Measurements from ENCODE around the gene NCKAP5.

Gene NCKAP5

GRCh38 chr2:133438848-133439564, 129.3 kb downstream of the NCKAP5 start:
- Histone ChIP-seq H3K27me3 (ENCODE audit: insufficient read depth, poor library complexity, severe bottlenecking) (no peaks in the 10 kb centered on the region), H3K9me3 (ENCODE audit: severe bottlenecking) (no peaks in the 10 kb centered on the region), H3K27ac (ENCODE audit: poor library complexity, severe bottlenecking) (no peak overlapping the region), H3K4me1 (ENCODE audit: insufficient read depth, poor library complexity, severe bottlenecking) (no peaks in the 10 kb centered on the region), H3K36me3 (ENCODE audit: low read depth) (no peaks in the 10 kb centered on the region), H3K4me3 (ENCODE audit: severe bottlenecking) (no peak overlapping the region)
- no peak for DNase-seq (ENCODE audit: low spot score)
- no peak for TF ChIP-seq CTCF (IDR thresholded peaks at IDR 0.05; ENCODE audit: poor library complexity, severe bottlenecking)
- ATAC-seq (ENCODE audit: low read depth), result no peak

- no peak for DNase-seq (ENCODE audit: low spot score)
- Histone ChIP-seq H3K36me3 (ENCODE audit: low read depth) (no peaks in the 10 kb centered on the region), H3K4me1 (ENCODE audit: insufficient read depth, poor library complexity, severe bottlenecking) (no peaks in the 10 kb centered on the region), H3K9me3 (ENCODE audit: severe bottlenecking) (no peaks in the 10 kb centered on the region), H3K27me3 (ENCODE audit: insufficient read depth, poor library complexity, severe bottlenecking) (no peaks in the 10 kb centered on the region), H3K27ac (ENCODE audit: poor library complexity, severe bottlenecking) (no peak overlapping the region), H3K4me3 (ENCODE audit: severe bottlenecking) (no peak overlapping the region)
- no peak for ATAC-seq (ENCODE audit: low read depth)
- TF ChIP-seq CTCF (IDR thresholded peaks at IDR 0.05; ENCODE audit: poor library complexity, severe bottlenecking), result no peak
Measured at GRCh38 chr2:133438026-133438425, 130.2 kb downstream of the NCKAP5 start.

- no peak for ATAC-seq (ENCODE audit: low read depth)
Measured at GRCh38 chr2:133437492-133437891, 130.8 kb downstream of the NCKAP5 start.

DNA sequence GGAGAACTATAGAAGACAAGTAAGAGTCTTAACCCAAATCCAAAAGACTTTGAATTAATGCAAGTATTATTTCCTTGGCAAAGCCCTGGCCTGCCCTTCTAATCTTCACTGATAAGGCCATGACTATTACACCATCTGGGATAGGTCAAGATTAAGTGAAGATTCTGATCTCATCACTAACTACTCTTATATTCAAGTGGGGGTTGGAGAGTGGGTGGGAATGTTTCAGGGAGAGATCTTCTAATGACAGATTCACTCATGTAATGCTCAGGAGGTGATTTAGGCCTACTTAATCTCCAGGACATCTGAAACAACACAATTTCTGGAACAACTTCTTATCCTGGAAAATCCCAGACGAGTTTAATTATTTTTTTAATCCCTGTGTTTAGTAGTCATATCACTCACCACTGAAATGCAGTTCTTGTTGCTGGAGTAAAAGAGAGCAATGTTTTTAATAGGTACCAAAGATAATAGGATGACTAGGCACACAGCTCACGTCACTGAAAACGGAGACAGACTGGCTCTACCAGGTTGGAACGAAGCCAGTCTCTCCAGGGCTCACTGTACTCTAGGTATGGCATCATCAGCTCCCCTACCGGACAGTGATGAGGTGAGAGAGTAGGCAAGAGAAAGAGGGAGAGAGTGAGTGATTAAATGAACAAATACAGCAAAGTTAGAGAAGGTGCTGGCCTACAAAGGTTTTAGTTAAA, 133.1 kb downstream of the NCKAP5 start:
- no peaks in the 10 kb centered on the region for H3K4me1 ChIP-seq (ENCODE audit: insufficient read depth, poor library complexity, severe bottlenecking)
- H3K4me3 ChIP-seq (ENCODE audit: severe bottlenecking), result no peak overlapping the region
- peak; percentile 86 for ATAC-seq (ENCODE audit: low read depth)
- no peaks in the 10 kb centered on the region for H3K36me3 ChIP-seq (ENCODE audit: low read depth)
- DNase-seq (ENCODE audit: low spot score), result peak; percentile 70
- no peaks in the 10 kb centered on the region for H3K27me3 ChIP-seq (ENCODE audit: insufficient read depth, poor library complexity, severe bottlenecking)
- H3K27ac ChIP-seq (ENCODE audit: poor library complexity, severe bottlenecking), result no peak overlapping the region
- TF ChIP-seq CTCF (IDR thresholded peaks at IDR 0.05; ENCODE audit: poor library complexity, severe bottlenecking), result no peak
- no peaks in the 10 kb centered on the region for H3K9me3 ChIP-seq (ENCODE audit: severe bottlenecking)

More at GRCh38 chr2:133437492-133437891, 130.8 kb downstream of the NCKAP5 start:
- no peaks in the 10 kb centered on the region for H3K36me3 ChIP-seq (ENCODE audit: low read depth)
- TF ChIP-seq CTCF (IDR thresholded peaks at IDR 0.05; ENCODE audit: poor library complexity, severe bottlenecking), result no peak
- H3K9me3 ChIP-seq (ENCODE audit: severe bottlenecking), result no peaks in the 10 kb centered on the region
- H3K27ac ChIP-seq (ENCODE audit: poor library complexity, severe bottlenecking), result no peak overlapping the region
- no peak for DNase-seq (ENCODE audit: low spot score)
- H3K4me1 ChIP-seq (ENCODE audit: insufficient read depth, poor library complexity, severe bottlenecking), result no peaks in the 10 kb centered on the region
- H3K27me3 ChIP-seq (ENCODE audit: insufficient read depth, poor library complexity, severe bottlenecking), result no peaks in the 10 kb centered on the region
- no peak overlapping the region for H3K4me3 ChIP-seq (ENCODE audit: severe bottlenecking)

Data from RWPE2 (cell line).